Measurements from ENCODE around the gene PDE4B. TPM values are rescaled to one million over a fixed set of nuclear protein-coding genes. Genes with fewer than 3 reads are reported as not detected.

PDE4B gene
- total and polyA plus RNA-seq, 12 donors: 2.0 to 63.2 (median 15.3) TPM

DNA sequence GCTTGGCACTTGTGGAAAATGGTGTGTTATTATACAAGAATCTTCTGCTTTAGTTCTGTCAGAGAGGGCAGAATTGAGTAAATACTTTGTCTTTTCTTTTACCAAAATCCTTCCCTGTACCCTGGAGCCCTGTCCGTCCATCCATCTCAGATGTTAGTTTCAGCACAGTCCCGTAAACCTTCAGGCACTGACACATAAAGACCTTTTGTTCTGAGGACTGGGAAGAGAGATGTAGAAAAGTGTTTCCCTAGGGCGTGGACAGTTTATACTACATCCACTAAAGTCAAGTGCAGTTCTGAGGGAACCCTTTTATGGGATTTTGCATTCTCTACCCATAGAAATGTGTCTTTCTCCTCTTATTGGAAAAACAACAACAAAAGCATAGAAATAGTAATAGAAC lies 162.4 kb downstream of the PDE4B start:
- H3K9me3 ChIP-seq: no peaks in the 10 kb centered on the region
- ATAC-seq (no peak), DNase-seq (no peak)
- peaks cover 0 to 5% (median 0%) of the 10 kb centered on the region in 7 donors for H3K27me3 ChIP-seq
- intact Hi-C loops (cut with DNase I): loop anchor here in 4 of 10 donors (5.0 to 10.0 kb wide), 4 partner anchors 482 to 770 kb away; no protein-coding TSS in a partner anchor
- no peak overlapping the region for H3K4me3 ChIP-seq
- peaks cover 0 to 10% (median 0%) of the 10 kb centered on the region in 9 donors for H3K4me1 ChIP-seq
- no peak overlapping the region for H3K27ac ChIP-seq
- no peaks in the 10 kb centered on the region for H3K36me3 ChIP-seq
- 75 to 78% methylated on average over 3 of the region's 3 CpGs for WGBS, 2 donors
- no peak for TF ChIP-seq CTCF (IDR thresholded peaks at IDR 0.05)

DNA sequence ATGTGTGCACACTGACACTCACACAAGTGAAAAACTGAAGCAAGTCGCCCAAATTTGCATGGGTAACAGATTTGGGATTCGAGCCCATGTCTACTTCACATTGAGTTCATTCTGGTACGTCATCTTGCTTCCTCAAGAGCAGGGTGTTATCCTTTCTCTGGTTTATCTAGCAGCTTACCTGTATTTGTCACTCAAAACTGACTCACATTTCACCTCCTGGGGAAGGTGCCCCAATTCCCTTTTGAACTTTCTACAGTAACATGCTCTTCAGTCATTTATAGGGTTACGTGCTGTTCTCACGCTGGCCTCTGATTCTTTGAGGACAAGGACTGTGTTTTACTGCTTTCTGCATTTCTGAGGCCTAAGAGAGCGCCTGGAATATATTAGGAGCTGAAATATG lies 162.8 kb downstream of the PDE4B start:
- intact Hi-C loops (cut with DNase I): loop anchor here in 4 of 10 donors (5.0 to 10.0 kb wide), 4 partner anchors 482 to 769 kb away; no protein-coding TSS in a partner anchor
- Histone ChIP-seq H3K4me1 (peaks cover 0 to 12% (median 0%) of the 10 kb centered on the region in 9 donors), H3K4me3 (no peak overlapping the region), H3K27ac (no peak overlapping the region), H3K27me3 (peaks cover 0 to 5% (median 0%) of the 10 kb centered on the region in 7 donors), H3K9me3 (no peaks in the 10 kb centered on the region), H3K36me3 (no peaks in the 10 kb centered on the region)
- no peak for DNase-seq
- no peak for TF ChIP-seq CTCF (IDR thresholded peaks at IDR 0.05)
- WGBS, 2 donors: 94 to 96% methylated on average over 6 of the region's 6 CpGs
- ATAC-seq: no peak

GRCh38 chr1:65958561-65959350 lies 166.1 kb downstream of the PDE4B start:
- 37 to 42% methylated on average over 12 of the region's 12 CpGs for WGBS, 2 donors
- intact Hi-C loops (cut with DNase I): loop anchor here (1.0 to 10.0 kb wide), 8 partner anchors 284 to 766 kb away; no protein-coding TSS in a partner anchor
- DNase-seq (no peak), ATAC-seq (peak in 3 of 8 donors; percentile 29 to 46 (median 45))
- Histone ChIP-seq H3K9me3 (no peaks in the 10 kb centered on the region), H3K4me1 (peaks cover 0 to 8% (median 0%) of the 10 kb centered on the region in 9 donors), H3K27me3 (peaks cover 0 to 5% (median 0%) of the 10 kb centered on the region in 7 donors), H3K4me3 (no peak overlapping the region), H3K27ac (no peak overlapping the region), H3K36me3 (no peaks in the 10 kb centered on the region)
- TF ChIP-seq CTCF (IDR thresholded peaks at IDR 0.05): peak; percentile 62 to 89 (median 72)

DNA sequence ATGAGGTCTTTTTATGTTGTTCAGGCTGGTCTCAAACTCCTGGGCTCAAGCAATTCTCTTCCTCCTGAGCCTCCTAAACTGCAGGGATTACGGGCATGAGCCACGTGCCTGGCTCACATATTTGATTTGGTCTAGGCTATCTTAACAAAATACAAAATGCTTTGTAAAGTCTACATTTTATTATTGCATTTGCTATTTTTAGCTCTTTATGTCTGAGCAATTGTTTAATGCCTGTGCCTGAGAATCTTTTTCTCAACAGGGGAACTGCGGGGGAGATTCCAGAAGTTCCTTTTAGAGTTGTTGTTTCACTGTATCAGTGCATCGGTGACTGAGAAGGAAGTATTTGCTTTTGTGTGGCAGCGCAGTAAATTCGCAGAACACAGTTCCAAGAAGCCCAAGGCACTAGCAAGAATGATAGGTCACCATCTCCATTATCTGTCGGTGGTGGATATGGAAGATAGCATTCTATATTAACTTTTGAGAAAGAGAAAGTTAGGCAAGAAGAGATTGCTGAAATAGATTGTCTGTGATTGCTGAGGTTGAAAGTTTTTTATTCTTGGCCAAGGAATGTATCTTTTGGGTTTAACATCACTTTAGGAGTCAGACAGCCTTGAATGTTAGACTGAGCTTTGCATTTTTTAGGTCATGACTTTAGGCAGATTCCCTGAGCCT lies 167.3 kb downstream of the PDE4B start:
- no peak for TF ChIP-seq CTCF (IDR thresholded peaks at IDR 0.05)
- Histone ChIP-seq H3K27ac (no peak overlapping the region), H3K36me3 (no peaks in the 10 kb centered on the region), H3K4me1 (peaks cover 0 to 8% (median 0%) of the 10 kb centered on the region in 9 donors), H3K4me3 (no peak overlapping the region), H3K27me3 (peaks cover 0 to 5% (median 0%) of the 10 kb centered on the region in 7 donors), H3K9me3 (no peaks in the 10 kb centered on the region)
- DNase-seq (no peak), ATAC-seq (no peak)
- WGBS, 2 donors: 41 to 55% methylated on average over 7 of the region's 7 CpGs
- intact Hi-C loops (cut with DNase I): loop anchor here (1.0 to 10.0 kb wide), 11 partner anchors 281 to 785 kb away; no protein-coding TSS in a partner anchor
